ENCODE measurements around the gene SRRT. TPM values are rescaled to one million over a fixed set of nuclear protein-coding genes. Genes with fewer than 3 reads are reported as not detected.
A peak's percentile ranks its signal among the peaks of the same experiment; 100 is the strongest.

SRRT gene
- total RNA-seq, 6 donors from 2014 or later: 57.9 to 324 (median 111) TPM

- 21 to 27% methylated on average over 11 to 17 of the region's 17 CpGs for WGBS, 2 donors
- no peaks in the 10 kb centered on the region for H3K27me3 ChIP-seq
- peak; percentile 47 to 55 for TF ChIP-seq POLR2AphosphoS5 (IDR thresholded peaks at IDR 0.05)
- TF ChIP-seq CTCF (IDR thresholded peaks at IDR 0.05): no peak
- no peak for TF ChIP-seq POLR2A (IDR thresholded peaks at IDR 0.05)
- no peak for TF ChIP-seq EP300 (IDR thresholded peaks at IDR 0.05)
- H3K4me3 ChIP-seq: peak overlapping the region in 3 of 4 donors; percentile 31 to 47 (median 46)
- ATAC-seq (ENCODE audit: low FRiP score in 2 of 2) (peak; percentile 39 to 87), DNase-seq (peak; percentile 50 to 79)
- H3K27ac ChIP-seq: peak overlapping the region; percentile 78 to 91 (median 85)
- no peaks in the 10 kb centered on the region for H3K9me3 ChIP-seq
- no peaks in the 10 kb centered on the region for H3K36me3 ChIP-seq
- peaks cover 9 to 30% (median 17%) of the 10 kb centered on the region in 4 donors for H3K4me1 ChIP-seq
Measured at GRCh38 chr7:100835903-100836811, 38.7 kb upstream of the SRRT start.

GRCh38 chr7:100836812-100837098 is 38.1 kb upstream of the SRRT start:
- no peaks in the 10 kb centered on the region for H3K9me3 ChIP-seq
- H3K4me3 ChIP-seq: peak overlapping the region in 3 of 4 donors; percentile 31 to 47 (median 46)
- H3K27ac ChIP-seq: peak overlapping the region; percentile 78 to 91 (median 85)
- DNase-seq (no peak), ATAC-seq (ENCODE audit: low FRiP score in 2 of 2) (no peak)
- H3K27me3 ChIP-seq: no peaks in the 10 kb centered on the region
- no peaks in the 10 kb centered on the region for H3K36me3 ChIP-seq
- TF ChIP-seq EP300 (IDR thresholded peaks at IDR 0.05) (no peak), POLR2A (IDR thresholded peaks at IDR 0.05) (no peak), CTCF (IDR thresholded peaks at IDR 0.05) (no peak), POLR2AphosphoS5 (IDR thresholded peaks at IDR 0.05) (no peak)
- peaks cover 9 to 30% (median 17%) of the 10 kb centered on the region in 4 donors for H3K4me1 ChIP-seq
- 24 to 32% methylated on average over 5 to 6 of the region's 6 CpGs for WGBS, 2 donors

GRCh38 chr7:100837099-100837836 is 37.6 kb upstream of the SRRT start:
- peak; percentile 93 for DNase-seq

GRCh38 chr7:100839361-100839760 is 35.5 kb upstream of the SRRT start:
- Histone ChIP-seq H3K4me1 (peaks cover 9 to 30% (median 17%) of the 10 kb centered on the region in 4 donors), H3K9me3 (no peaks in the 10 kb centered on the region), H3K36me3 (no peaks in the 10 kb centered on the region), H3K4me3 (no peak overlapping the region), H3K27me3 (no peaks in the 10 kb centered on the region), H3K27ac (no peak overlapping the region)
- no peak for TF ChIP-seq EP300 (IDR thresholded peaks at IDR 0.05)
- TF ChIP-seq POLR2AphosphoS5 (IDR thresholded peaks at IDR 0.05): no peak
- TF ChIP-seq CTCF (IDR thresholded peaks at IDR 0.05): no peak
- no peak for TF ChIP-seq POLR2A (IDR thresholded peaks at IDR 0.05)
- ATAC-seq (ENCODE audit: low FRiP score in 2 of 2) (no peak), DNase-seq (no peak)
- 94 to 95% methylated on average over 18 of the region's 18 CpGs for WGBS, 2 donors

More at GRCh38 chr7:100837099-100837836, 37.6 kb upstream of the SRRT start:
- Histone ChIP-seq H3K4me1 (peaks cover 9 to 30% (median 17%) of the 10 kb centered on the region in 4 donors), H3K36me3 (no peaks in the 10 kb centered on the region), H3K27ac (peak overlapping the region; percentile 78 to 91 (median 85)), H3K27me3 (no peaks in the 10 kb centered on the region), H3K4me3 (peak overlapping the region; percentile 28 to 47 (median 38)), H3K9me3 (no peaks in the 10 kb centered on the region)
- TF ChIP-seq POLR2AphosphoS5 (IDR thresholded peaks at IDR 0.05) (peak; percentile 74 to 78), CTCF (IDR thresholded peaks at IDR 0.05) (peak in 2 of 6 experiments; percentile 1 to 15), POLR2A (IDR thresholded peaks at IDR 0.05) (peak in 2 of 4 donors; percentile 46 to 67), EP300 (IDR thresholded peaks at IDR 0.05) (peak in 1 of 4 donors; percentile 19)
- 2 to 11% methylated on average over 6 to 36 of the region's 37 CpGs for WGBS, 2 donors
- peak; percentile 95 to 98 for ATAC-seq (ENCODE audit: low FRiP score in 2 of 2)

All from upper lobe of left lung (tissue), 6 donors.